Articular chondrocyte of knee joint (primary cell): ENCODE results near the gene UAP1L1. TPM values are rescaled to one million over a fixed set of nuclear protein-coding genes. Genes with fewer than 3 reads are reported as not detected.

ENCODE experiments used
- small RNA-seq: library from RNA; depleted of rRNA; stranded (forward); fragments of <200 nt; gene quantifications from one replicate; pipeline ENCODE3, GENCODE V24; 2012
- total RNA-seq: library from RNA; depleted of rRNA; stranded (reverse); fragments of >200 nt; gene quantifications from 2 replicates; pipeline ENCODE4 v1.2.3, GENCODE V29; 2012

UAP1L1 gene, protein sequence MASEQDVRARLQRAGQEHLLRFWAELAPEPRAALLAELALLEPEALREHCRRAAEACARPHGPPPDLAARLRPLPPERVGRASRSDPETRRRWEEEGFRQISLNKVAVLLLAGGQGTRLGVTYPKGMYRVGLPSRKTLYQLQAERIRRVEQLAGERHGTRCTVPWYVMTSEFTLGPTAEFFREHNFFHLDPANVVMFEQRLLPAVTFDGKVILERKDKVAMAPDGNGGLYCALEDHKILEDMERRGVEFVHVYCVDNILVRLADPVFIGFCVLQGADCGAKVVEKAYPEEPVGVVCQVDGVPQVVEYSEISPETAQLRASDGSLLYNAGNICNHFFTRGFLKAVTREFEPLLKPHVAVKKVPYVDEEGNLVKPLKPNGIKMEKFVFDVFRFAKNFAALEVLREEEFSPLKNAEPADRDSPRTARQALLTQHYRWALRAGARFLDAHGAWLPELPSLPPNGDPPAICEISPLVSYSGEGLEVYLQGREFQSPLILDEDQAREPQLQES
- 15.6 and 22.1 TPM in 2 replicates for total RNA-seq

DNA sequence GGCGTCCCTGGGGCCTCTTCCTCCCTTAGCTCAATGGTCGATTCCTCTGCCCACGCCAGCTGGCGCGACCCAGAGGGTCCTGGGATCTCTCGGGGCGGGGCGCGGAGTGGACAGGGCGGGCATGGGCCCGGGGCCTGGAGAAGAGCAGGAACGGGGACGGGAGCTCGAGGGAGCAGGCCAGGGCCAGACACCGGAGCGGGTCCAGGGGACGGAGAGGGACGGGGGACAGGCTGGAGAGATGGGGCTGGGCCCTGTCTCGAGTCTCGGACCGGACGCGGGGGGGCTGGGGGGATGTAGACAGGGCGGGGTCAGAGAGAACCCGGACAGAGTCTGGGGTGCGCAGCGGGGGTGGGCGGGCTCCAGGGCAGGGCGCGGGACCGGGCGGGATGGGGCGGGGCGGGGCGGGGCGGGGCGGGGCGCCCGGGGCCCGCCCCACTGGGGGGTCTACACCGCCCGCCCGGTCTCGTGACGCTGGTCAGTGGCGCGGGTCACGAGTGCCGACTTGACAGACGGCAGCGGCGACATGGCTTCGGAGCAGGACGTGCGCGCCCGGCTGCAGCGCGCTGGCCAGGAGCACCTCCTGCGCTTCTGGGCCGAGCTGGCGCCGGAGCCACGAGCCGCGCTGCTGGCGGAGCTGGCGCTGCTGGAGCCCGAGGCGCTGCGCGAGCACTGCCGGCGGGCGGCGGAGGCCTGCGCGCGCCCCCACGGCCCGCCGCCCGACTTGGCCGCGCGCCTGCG, at the start of gene UAP1L1:
TSS of gene UAP1L1 (plus strand) at position 508 of the 738 bp plus-strand sequence. CDS start at position 524, 16 bp downstream.

DNA sequence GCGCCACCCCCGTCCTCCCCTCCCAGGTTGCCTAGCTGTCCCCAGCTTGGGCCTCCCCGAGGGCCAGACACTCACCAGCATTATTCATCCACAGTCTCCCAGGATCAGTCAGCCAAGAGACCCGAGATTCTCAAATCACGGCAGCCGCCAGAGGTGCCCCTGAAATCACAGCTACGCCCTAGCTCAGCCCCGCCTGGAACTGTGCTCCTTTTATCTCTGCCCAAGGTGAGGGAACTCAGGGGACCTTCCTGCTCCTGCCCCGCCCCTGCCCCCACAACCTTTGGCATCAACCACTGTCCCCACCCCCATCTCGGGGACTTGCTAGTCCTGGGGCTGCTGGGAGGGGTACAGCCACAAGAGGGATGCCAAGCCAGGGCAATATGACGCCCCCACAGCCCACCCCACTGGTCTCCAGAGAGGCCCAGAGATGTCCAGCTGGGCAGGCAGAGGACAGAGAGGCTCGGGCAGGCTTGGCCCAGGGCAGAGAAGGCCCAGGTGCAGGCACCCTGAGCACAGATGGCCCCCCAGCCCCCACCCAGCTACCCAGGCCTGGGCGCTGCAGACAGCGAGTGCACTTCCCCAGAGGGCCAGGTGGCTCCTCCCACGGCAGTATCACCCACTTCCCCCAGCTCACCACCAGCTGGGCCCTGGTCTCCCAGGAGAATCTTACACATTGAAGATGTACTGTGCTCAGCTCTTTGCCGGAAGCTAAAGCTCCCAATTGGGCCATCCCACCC, 45.2 kb upstream of the UAP1L1 start, which contains the start of gene FUT7:
TSS of gene FUT7 (minus strand) at position 185 of the 737 bp plus-strand sequence. CDS start at position 88, 97 bp downstream.

DNA sequence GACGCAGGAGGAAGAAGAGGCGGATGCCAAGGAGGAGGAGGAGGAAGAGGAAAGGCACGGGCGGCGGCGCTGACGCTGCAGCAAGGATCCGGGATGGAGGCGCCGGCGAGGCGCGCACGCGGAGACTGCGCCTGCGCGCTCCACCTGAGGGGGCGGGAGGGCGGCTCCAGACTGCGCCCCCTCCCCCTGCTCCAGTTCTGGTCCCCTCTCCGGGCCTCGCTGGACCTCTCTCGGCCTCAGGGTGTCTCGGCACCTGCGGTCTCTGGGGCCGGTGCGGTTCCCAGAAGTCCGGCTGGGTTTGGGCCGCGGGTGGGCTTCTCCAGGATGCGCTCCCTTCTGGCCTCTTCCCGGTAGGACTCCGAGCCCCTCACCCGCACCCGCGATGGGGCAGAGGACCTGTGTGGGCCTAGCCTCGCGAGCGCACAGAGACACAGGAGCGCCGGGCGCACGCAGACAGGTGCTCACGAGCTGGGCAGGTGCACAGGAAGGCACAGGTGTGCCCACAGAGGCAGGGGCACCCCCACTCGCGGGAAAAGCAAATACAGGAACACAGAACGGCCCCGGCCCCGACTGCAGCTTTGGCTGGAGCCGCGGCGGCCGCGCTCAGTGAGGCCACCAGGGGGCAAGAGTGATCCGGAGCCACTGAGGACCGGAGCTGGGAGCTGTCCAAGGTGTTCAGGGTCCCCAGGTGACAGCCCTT, 31.1 kb upstream of the UAP1L1 start, which contains the start of gene NPDC1:
TSS of gene NPDC1 (minus strand) at position 90 of the 700 bp plus-strand sequence. CDS start 188 bp downstream, outside the sequence.

DNA sequence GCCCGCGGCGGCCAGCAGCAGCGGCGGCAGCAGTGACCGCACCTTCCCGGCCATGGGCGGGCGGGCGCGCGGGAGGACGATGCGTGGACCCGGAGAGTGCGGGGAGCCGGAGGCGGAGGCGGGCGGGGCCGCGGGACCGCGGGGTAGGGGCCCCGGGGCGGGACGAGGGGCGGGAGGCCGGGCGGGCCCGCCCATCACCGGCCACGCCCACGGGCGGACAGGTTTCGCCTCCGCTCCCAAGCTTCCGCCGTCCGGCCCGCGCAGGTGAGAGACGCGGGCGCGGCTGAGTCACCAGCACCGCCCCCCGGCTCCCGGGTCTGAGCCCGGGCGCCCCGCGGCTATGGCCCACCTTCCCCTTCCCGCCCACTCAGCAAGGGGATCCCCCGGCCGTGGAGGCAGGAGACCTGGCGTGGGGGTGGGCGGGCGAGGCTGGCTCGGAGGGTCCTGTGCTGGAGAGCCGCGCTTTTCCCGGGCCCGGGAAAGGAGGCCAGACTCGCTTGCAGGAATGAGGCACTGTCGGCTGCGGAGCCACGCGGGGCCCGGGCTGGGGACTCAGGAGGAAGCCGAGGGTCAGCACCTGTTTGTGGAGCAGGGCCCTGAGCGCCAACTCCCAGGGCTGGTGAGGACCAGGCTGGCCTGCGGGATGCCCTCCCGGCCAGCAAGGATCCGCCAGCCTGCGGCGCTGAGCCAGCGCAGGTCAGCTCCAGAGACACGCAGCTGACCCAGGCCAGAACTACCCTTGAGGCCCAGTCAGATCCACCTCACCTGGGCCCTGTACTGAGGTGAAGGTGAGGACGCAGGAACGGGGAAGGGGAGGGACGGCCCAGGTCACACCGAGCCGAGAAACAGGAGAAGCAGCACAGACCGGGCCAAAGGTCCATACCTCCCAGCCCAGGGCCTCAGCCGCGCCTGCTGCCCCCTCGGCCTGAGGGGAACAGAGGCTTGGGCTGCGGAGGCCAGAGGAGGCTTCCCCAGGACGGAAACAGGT, 23.1 kb upstream of the UAP1L1 start, which contains the start of gene ENTPD2:
TSS of gene ENTPD2 (minus strand) at position 118 of the 988 bp plus-strand sequence. CDS start at position 54, 64 bp downstream.

DNA sequence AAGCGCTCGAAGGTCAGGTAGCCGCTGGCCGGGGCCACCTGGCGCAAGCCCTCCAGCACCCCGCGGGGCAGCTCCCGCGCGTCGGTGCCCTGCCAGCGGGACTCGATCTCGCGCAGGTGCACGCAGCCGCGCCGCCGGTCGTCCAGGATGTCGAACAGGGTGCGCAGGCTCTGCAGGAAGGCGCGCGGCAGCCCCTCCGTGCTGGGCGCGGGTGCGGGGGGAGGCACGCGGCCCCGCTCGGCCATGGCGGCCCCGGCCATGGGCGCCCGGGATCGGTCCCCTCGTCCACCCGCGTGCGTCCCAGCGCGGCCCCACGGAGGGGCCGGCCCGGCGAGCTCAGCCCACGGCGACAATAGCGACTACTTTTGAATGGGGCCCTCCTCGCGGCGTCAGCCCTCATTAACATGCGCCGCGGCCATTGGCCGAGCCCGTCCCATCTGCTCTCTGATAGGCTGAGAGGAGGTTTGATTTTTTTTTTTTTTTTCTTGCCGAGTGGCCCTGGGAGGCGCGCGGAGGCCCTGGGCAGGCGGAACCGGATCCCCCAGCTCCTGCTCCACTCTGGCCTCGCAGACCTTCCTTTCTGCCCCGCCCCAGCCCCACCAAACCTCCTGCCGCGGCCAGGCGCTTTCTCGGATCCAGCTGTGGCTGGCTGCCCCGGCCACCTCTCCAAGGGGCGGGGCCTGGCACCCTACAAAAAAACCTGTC, 7.0 kb upstream of the UAP1L1 start, which contains the start of gene SAPCD2:
TSS of gene SAPCD2 (minus strand) at position 357 of the 705 bp plus-strand sequence. CDS start at position 260, 97 bp downstream.

DNA sequence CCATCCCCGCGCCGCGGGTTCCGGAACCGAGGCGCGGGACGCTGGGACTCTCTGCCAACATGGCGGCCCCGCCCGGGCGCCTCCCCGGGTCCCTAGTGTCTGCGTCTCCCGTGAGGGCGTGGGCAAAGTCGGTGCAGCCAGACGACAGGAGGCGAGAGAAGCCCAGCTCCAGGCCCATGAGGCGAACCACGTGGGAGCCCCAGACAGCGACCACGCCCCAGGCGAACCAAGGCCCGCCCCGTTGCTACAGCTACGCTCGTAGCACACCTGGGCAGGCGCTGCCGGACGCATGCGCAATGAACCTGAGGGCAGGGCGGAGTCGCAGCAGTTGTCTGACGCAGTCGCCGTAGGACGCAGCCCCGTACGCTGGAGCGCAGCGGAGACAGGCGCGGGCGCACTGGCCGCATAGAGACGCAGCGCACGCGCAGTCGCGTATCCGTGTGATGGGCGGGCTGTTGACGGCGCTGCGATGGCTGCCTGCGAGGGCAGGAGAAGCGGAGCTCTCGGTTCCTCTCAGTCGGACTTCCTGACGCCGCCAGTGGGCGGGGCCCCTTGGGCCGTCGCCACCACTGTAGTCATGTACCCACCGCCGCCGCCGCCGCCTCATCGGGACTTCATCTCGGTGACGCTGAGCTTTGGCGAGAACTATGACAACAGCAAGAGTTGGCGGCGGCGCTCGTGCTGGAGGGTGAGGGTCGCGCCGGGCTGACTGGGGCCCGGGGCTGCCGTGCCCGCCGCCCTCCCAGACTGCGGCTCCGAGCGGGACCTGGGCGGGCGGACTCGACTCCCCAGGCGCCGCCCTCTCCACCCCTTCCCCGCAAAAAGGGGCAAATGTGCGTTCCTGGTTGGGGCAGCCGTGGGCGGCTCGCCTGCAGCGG, 9.5 kb downstream of the UAP1L1 start, which contains the start of gene MAN1B1:
TSS of gene MAN1B1 (plus strand) at position 455 of the 878 bp plus-strand sequence. CDS start at position 470, 15 bp downstream.

DNA sequence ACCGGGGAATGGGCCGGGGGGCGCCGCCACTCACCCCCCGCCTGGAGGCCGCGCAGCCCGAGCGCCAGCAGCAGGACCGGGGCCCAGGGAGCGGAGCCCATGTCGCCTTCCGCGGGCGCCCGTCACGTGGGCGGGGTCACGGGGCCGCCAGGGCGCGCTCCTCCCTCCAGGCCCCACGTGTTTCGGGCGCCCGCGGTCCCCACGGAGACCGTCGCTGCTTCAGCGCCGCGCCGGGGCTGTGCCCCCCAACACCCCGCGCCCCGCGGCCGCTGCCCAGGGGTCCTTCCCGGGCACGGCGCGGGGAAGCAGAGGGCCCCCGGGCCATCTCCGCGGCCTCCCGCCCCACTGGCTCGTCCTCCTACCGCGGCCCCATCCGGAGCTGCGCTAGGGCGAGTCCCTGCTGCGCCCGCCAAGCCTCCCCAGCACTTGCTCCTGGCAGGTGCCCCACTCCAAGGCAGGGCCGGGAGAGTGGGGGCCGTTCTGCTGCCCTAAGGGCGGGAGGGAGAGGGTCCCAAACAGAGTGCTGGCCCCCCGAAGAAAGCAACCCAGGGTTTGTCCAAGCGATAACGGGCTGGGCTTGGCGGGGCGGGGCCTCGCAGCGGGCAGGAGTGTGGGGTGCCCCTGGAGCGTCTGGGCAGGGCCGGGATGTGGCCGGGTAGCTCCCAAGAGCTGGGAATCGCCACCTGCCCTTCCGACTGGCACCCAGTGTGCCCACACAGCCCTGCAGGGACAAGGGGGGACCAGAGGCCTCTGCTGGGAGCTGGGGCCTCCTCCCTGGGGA, 37.5 kb downstream of the UAP1L1 start, which contains the start of gene DPP7:
TSS of gene DPP7 (minus strand) at position 121 of the 781 bp plus-strand sequence. CDS start at position 101, 20 bp downstream.

Small RNAs within 50 kb of the gene (small RNA-seq; reads per million reads assigned to genes)
- not detected for gene RF00153

Other genes with a start within 250 kb of the UAP1L1 start
- 0.65 TPM in 2 replicates for gene AJM1, start 235.0 kb upstream of the UAP1L1 start, total RNA-seq
- gene PHPT1, start 228.1 kb upstream of the UAP1L1 start, total RNA-seq, result 49.9 and 50.8 TPM in 2 replicates
- gene MAMDC4, start 225.2 kb upstream of the UAP1L1 start, total RNA-seq, result 0.39 and 0.76 TPM in 2 replicates
- gene EDF1, start 211.2 kb upstream of the UAP1L1 start, total RNA-seq, result 237 and 265 TPM in 2 replicates
- gene TRAF2, start 191.0 kb upstream of the UAP1L1 start, total RNA-seq, result 6.3 and 9.2 TPM in 2 replicates
- 109 and 113 TPM in 2 replicates for gene FBXW5, start 132.8 kb upstream of the UAP1L1 start, total RNA-seq
- 0.39 and 0.54 TPM in 2 replicates for gene C8G, start 132.3 kb upstream of the UAP1L1 start, total RNA-seq
- gene LCN12, start 125.2 kb upstream of the UAP1L1 start, total RNA-seq, result not detected in 2 replicates
- 0.65 and 5.1 TPM in 2 replicates for gene PTGDS, start 100.0 kb upstream of the UAP1L1 start, total RNA-seq
- 0.11 and 0.65 TPM in 2 replicates for gene LCNL1, start 94.5 kb upstream of the UAP1L1 start, total RNA-seq
- 12.1 and 12.8 TPM in 2 replicates for gene PAXX, start 85.1 kb upstream of the UAP1L1 start, total RNA-seq
- gene CLIC3, start 80.9 kb upstream of the UAP1L1 start, total RNA-seq, result 16.0 and 16.6 TPM in 2 replicates
- gene ABCA2, start 49.3 kb upstream of the UAP1L1 start, total RNA-seq, result 16.3 and 17.5 TPM in 2 replicates
- gene FUT7, start 45.4 kb upstream of the UAP1L1 start, total RNA-seq, result not detected in 2 replicates
- 20.0 and 20.1 TPM in 2 replicates for gene NPDC1, start 31.3 kb upstream of the UAP1L1 start, total RNA-seq
- not detected in 2 replicates for gene ENTPD2, start 23.5 kb upstream of the UAP1L1 start, total RNA-seq
- gene SAPCD2, start 7.0 kb upstream of the UAP1L1 start, total RNA-seq, result 2.9 and 4.0 TPM in 2 replicates
- 60.6 and 60.9 TPM in 2 replicates for gene MAN1B1, start 9.5 kb downstream of the UAP1L1 start, total RNA-seq
- gene DPP7, start 37.2 kb downstream of the UAP1L1 start, total RNA-seq, result 66.0 and 68.3 TPM in 2 replicates
- gene GRIN1, start 61.6 kb downstream of the UAP1L1 start, total RNA-seq, result under 0.01 TPM in 1 of 2 replicates, not detected in the other
- gene LRRC26, start 92.5 kb downstream of the UAP1L1 start, total RNA-seq, result not detected in 2 replicates
- not detected in 2 replicates for gene TMEM210, start 94.5 kb downstream of the UAP1L1 start, total RNA-seq
- gene ANAPC2, start 111.0 kb downstream of the UAP1L1 start, total RNA-seq, result 21.9 and 24.7 TPM in 2 replicates
- gene SSNA1, start 111.2 kb downstream of the UAP1L1 start, total RNA-seq, result 41.7 and 44.6 TPM in 2 replicates
- gene TPRN, start 123.2 kb downstream of the UAP1L1 start, total RNA-seq, result 5.4 and 6.1 TPM in 2 replicates
- 29.0 and 29.4 TPM in 2 replicates for gene TMEM203, start 128.1 kb downstream of the UAP1L1 start, total RNA-seq
- 4.0 and 4.1 TPM in 2 replicates for gene NDOR1, start 128.2 kb downstream of the UAP1L1 start, total RNA-seq
- 0.39 TPM in 1 of 2 replicates, not detected in the other for gene RNF208, start 144.7 kb downstream of the UAP1L1 start, total RNA-seq
- 0.52 and 0.76 TPM in 2 replicates for gene CYSRT1, start 147.7 kb downstream of the UAP1L1 start, total RNA-seq
- gene RNF224, start 150.0 kb downstream of the UAP1L1 start, total RNA-seq, result not detected in 2 replicates
- gene SLC34A3, start 153.4 kb downstream of the UAP1L1 start, total RNA-seq, result not detected in 2 replicates
- gene TUBB4B, start 163.8 kb downstream of the UAP1L1 start, total RNA-seq, result 114 and 130 TPM in 2 replicates
- gene STPG3, start 173.8 kb downstream of the UAP1L1 start, total RNA-seq, result not detected in 2 replicates
- 37.6 and 40.1 TPM in 2 replicates for gene NELFB, start 177.8 kb downstream of the UAP1L1 start, total RNA-seq
- gene TOR4A, start 200.2 kb downstream of the UAP1L1 start, total RNA-seq, result 8.6 and 13.4 TPM in 2 replicates
- gene NRARP, start 224.8 kb downstream of the UAP1L1 start, total RNA-seq, result 0.13 and 0.22 TPM in 2 replicates